Measurements from ENCODE around the gene REXO2. TPM values are rescaled to one million over a fixed set of nuclear protein-coding genes. Genes with fewer than 3 reads are reported as not detected.
A peak's percentile ranks its signal among the peaks of the same experiment; 100 is the strongest.

The REXO2 gene
- total and polyA plus RNA-seq, 2 of the 4 experiments (the other 2 are of a cell fraction) = 179 to 255 TPM

- peak overlapping the region; percentile 40; the same call in 1 of the 2 replicates for H3K9ac ChIP-seq (ENCODE audit: low read depth, low read length)
- WGBS, 2 experiments (ENCODE audit: extremely low coverage in 2 of 2, insufficient read length in 1 of 2) = no CpG with 5 or more reads among the region's 2 CpGs
- peaks cover 37 to 53% of the 10 kb centered on the region in 2 experiments for H3K79me1 ChIP-seq (ENCODE audit: low read depth in 1 of 2, low read length in 2 of 2)
- peak; percentile 12; the same call in 1 of the 2 replicates for ATAC-seq (ENCODE audit: low read depth)
- peaks cover 3% of the 10 kb centered on the region; the same call in 1 of the 2 replicates for H3K9me1 ChIP-seq (ENCODE audit: insufficient read depth, low read length)
- H2BK15ac ChIP-seq (ENCODE audit: low read depth, low read length) = 0 out of 3 replicates have a peak overlapping the region, but pooled peaks have one; percentile 27
- TF ChIP-seq BHLHE40 (IDR thresholded peaks at IDR 0.05; ENCODE audit: low read depth, low read length) (no peak), CEBPB (IDR thresholded peaks at IDR 0.05; ENCODE audit: low read depth, low read length) (peak; percentile 94)
- H3K23ac ChIP-seq (ENCODE audit: low read depth, low read length) = peak overlapping the region; percentile 36; the same call in 1 of the 2 replicates
- peak overlapping the region; percentile 46; the same call in 1 of the 2 replicates for H3K4me2 ChIP-seq (ENCODE audit: low read depth, low read length)
- intact Hi-C loops (cut with micrococcal nuclease) = loop anchor here (5.0 kb wide), 1 partner anchor 152 kb away; the partner anchor contains the start of gene NNMT
- H2AK9ac ChIP-seq (replicated peaks; ENCODE audit: low read depth, low read length, poor library complexity) = no peak overlapping the region
- no peaks in the 10 kb centered on the region for H4K20me1 ChIP-seq (ENCODE audit: insufficient read depth, low read length)
- H3K27ac ChIP-seq (ENCODE audit: insufficient read depth, low read length) = peak overlapping the region; percentile 79; the same call in 1 of the 2 replicates
- peak overlapping the region; percentile 78 for H2BK120ac ChIP-seq (ENCODE audit: low read depth, low read length)
- 0 out of 4 replicates have a peak overlapping the region, but pooled peaks of 1 of the 2 experiments have one; percentile 30 for H4K8ac ChIP-seq (ENCODE audit: low read depth in 2 of 2, low read length in 2 of 2)
- H4K5ac ChIP-seq (ENCODE audit: low read depth, low read length) = peak overlapping the region; percentile 38; the same call in 1 of the 2 replicates
- H3K27me3 ChIP-seq (ENCODE audit: control insufficient read depth, insufficient read depth, low read length) = no peaks in the 10 kb centered on the region
- H4K91ac ChIP-seq (ENCODE audit: insufficient read depth, low read depth, low read length) = peak overlapping the region; percentile 43; the same call in 1 of the 2 replicates
- peak; percentile 54 for DNase-seq
- ChIA-PET CTCF (no interaction called here), POLR2A (ENCODE audit: unreplicated experiment) (no interaction called here)
- no TSS peak for BruUV-seq (replicated peaks)
- H2BK5ac ChIP-seq (ENCODE audit: low read depth, low read length, poor library complexity, severe bottlenecking) = peak overlapping the region; percentile 59
- peak overlapping the region; percentile 22; the same call in 1 of the 2 replicates for H3K4ac ChIP-seq (ENCODE audit: low read depth, low read length)
- peaks cover 16% of the 10 kb centered on the region for H3K4me1 ChIP-seq (ENCODE audit: control insufficient read depth, insufficient read depth, low read length)
- H3K4me3 ChIP-seq (ENCODE audit: insufficient read depth, low read depth, low read length) = no peak overlapping the region
- H3K36me3 ChIP-seq (ENCODE audit: control insufficient read depth, insufficient read depth, low read length) = peaks cover 28% of the 10 kb centered on the region
- peak overlapping the region; percentile 31 for H2BK20ac ChIP-seq (ENCODE audit: low read depth, low read length)
- no peak overlapping the region for H2AK5ac ChIP-seq (ENCODE audit: low read depth, low read length)
- 0 out of 2 replicates have a peak overlapping the region, but pooled peaks have one; percentile 5 for H3K14ac ChIP-seq (replicated peaks; ENCODE audit: low read depth, low read length)
- dilution Hi-C loops (cut with HindIII; ENCODE audit: low sequenced_read_pairs, unreplicated experiment) = no loop called here
- H2AFZ ChIP-seq (replicated peaks; ENCODE audit: low read length, poor library complexity) = no peak overlapping the region
- in situ Hi-C loops (cut with MboI; ENCODE audit: low sequenced_read_pairs) = loop anchor here (10.0 kb wide), 1 partner anchor 94 kb away; no protein-coding TSS in a partner anchor
- H3K56ac ChIP-seq (ENCODE audit: extremely low read depth, insufficient read depth, low read length) = 0 out of 2 replicates have a peak overlapping the region, but pooled peaks have one; percentile 8
- no peaks in the 10 kb centered on the region for H3K9me3 ChIP-seq (ENCODE audit: control insufficient read depth, insufficient read depth, low read length)
- H3K18ac ChIP-seq (ENCODE audit: low read depth, low read length) = peak overlapping the region; percentile 83
Measured at GRCh38 chr11:114448749-114449482, 9.6 kb downstream of the REXO2 start.
